SK-N-SH (cell line): ENCODE data around the gene ZBTB43. TPM values are rescaled to one million over a fixed set of nuclear protein-coding genes. Genes with fewer than 3 reads are reported as not detected.

Experiments used
- CTCF ChIA-PET: fragments of 300-600, 350-600 bp; formaldehyde crosslinking; extraction: SDS; loops from one replicate; lab custom pipeline; 2021; lab: Yijun Ruan, JAX
- POLR2A ChIA-PET: fragments of 350-600 bp; sonication (Branson Sonifier 250); formaldehyde crosslinking; extraction: SDS; loops from one replicate; lab custom pipeline; 2020; ENCODE audit warnings: antibody characterized with exemption, inconsistent platforms; lab: Yijun Ruan, JAX
- DNase-seq: peaks from one replicate; pipeline ENCODE4 v3.0.0; 2012
- H2AFZ ChIP-seq: fragments of 200-600 bp; sonication (generic); 2 replicates; pipeline ENCODE4 v1.8.1; 2016; ENCODE audit warnings: antibody characterized with exemption, mild to moderate bottlenecking, low read depth
- H3F3A ChIP-seq: fragments of 200-600 bp; sonication (generic); replicated peaks from 2 replicates; pipeline ENCODE3; 2016; ENCODE audit warnings: antibody characterized with exemption, mild to moderate bottlenecking; ENCODE audit not compliant: insufficient read depth
- H3K27ac ChIP-seq, 2 experiments: fragments of 200-500 bp in 1 of 2; fragments of 200-600 bp in 1 of 2; sonication (Bioruptor generic) in 1 of 2; sonication (generic), shearing (Covaris generic) in 1 of 2; 2 replicates each; pipeline versions ENCODE4 v1.5.1 to v1.6.1; 2014 to 2016; ENCODE audit warnings: low read depth in 2 of 2, inconsistent platforms in 1 of 2, low read length in 1 of 2, mild to moderate bottlenecking in 1 of 2, mixed read lengths in 1 of 2
- H3K27me3 ChIP-seq: fragments of 200-600 bp; sonication (generic), shearing (Covaris generic); 2 replicates; pipeline ENCODE4 v1.6.1; 2016; ENCODE audit warnings: mixed run types; ENCODE audit not compliant: insufficient read depth
- H3K36me3 ChIP-seq, 2 experiments: fragments of 200-500 bp in 1 of 2; fragments of 200-600 bp in 1 of 2; sonication (Bioruptor generic) in 1 of 2; sonication (generic) in 1 of 2; replicated peaks in 1 of 2; 2 replicates each; pipeline versions ENCODE3 to v1.5.1; 2014 to 2016; ENCODE audit warnings: low read length in 1 of 2, mild to moderate bottlenecking in 1 of 2; ENCODE audit not compliant: insufficient read depth in 2 of 2, control insufficient read depth in 1 of 2
- H3K4me1 ChIP-seq, 2 experiments: fragments of 200-500 bp in 1 of 2; fragments of 200-600 bp in 1 of 2; sonication (Bioruptor generic) in 1 of 2; sonication (generic), shearing (Covaris generic) in 1 of 2; 2 replicates each; pipeline versions ENCODE4 v1.5.1 to v1.6.1; 2014 to 2016; ENCODE audit warnings: low read depth in 1 of 2, low read length in 1 of 2, mixed run types in 1 of 2; ENCODE audit not compliant: insufficient read depth in 2 of 2, control insufficient read depth in 1 of 2
- H3K4me2 ChIP-seq: fragments of 200-600 bp; sonication (generic), shearing (Covaris generic); 2 replicates; pipeline ENCODE4 v1.6.1; 2017; ENCODE audit warnings: mixed run types
- H3K4me3 ChIP-seq, 2 experiments: fragments of 200-500 bp in 1 of 2; fragments of 200-600 bp in 1 of 2; sonication (Bioruptor generic) in 1 of 2; sonication (generic), shearing (Covaris generic) in 1 of 2; 2 replicates each; pipeline versions ENCODE4 v1.5.1 to v1.8.1; 2014 to 2016; ENCODE audit warnings: low read depth in 2 of 2, inconsistent platforms in 1 of 2, low read length in 1 of 2, mild to moderate bottlenecking in 1 of 2, mixed read lengths in 1 of 2, moderate library complexity in 1 of 2
- H3K79me2 ChIP-seq: fragments of 200-600 bp; sonication (generic); 2 replicates; pipeline ENCODE4 v1.8.1; 2017; ENCODE audit warnings: mild to moderate bottlenecking; ENCODE audit not compliant: insufficient read depth
- H3K9ac ChIP-seq: fragments of 200-600 bp; sonication (generic); 2 replicates; pipeline ENCODE4 v1.6.1; 2017; ENCODE audit warnings: mixed run types
- H3K9me2 ChIP-seq: fragments of 200-600 bp; sonication (generic); 2 replicates; pipeline ENCODE4 v1.6.1; 2017; ENCODE audit warnings: mixed run types
- H3K9me3 ChIP-seq: fragments of 200-600 bp; sonication (generic); 2 replicates; pipeline ENCODE4 v1.6.1; 2017; ENCODE audit warnings: mixed run types, mild to moderate bottlenecking, moderate library complexity
- H4K20me1 ChIP-seq: fragments of 200-600 bp; sonication (generic); 2 replicates; pipeline ENCODE4 v1.6.1; 2017; ENCODE audit warnings: mild to moderate bottlenecking, mixed run types; ENCODE audit not compliant: insufficient read depth
- EP300 ChIP-seq, 2 experiments: IDR thresholded peaks; 2 replicates each; pipeline versions ENCODE4 v1.4.0 to v1.6.1; 2012; ENCODE audit warnings: borderline replicate concordance in 1 of 2, low read depth in 1 of 2, low read length in 1 of 2
- EZH2phosphoT487 ChIP-seq: fragments of 200-600 bp; sonication (generic); IDR thresholded peaks from 2 replicates; pipeline ENCODE4 v1.6.1; 2017; ENCODE audit warnings: low read depth, mixed run types, mild to moderate bottlenecking, antibody characterized with exemption, moderate library complexity, borderline replicate concordance
- FOSL2 ChIP-seq: IDR thresholded peaks from 2 replicates; pipeline ENCODE4 v1.4.0; 2012; ENCODE audit warnings: low read depth, mild to moderate bottlenecking, moderate library complexity, borderline replicate concordance
- GABPA ChIP-seq: IDR thresholded peaks from 2 replicates; pipeline ENCODE4 v1.4.0; 2012; ENCODE audit warnings: low read depth, mild to moderate bottlenecking
- JUND ChIP-seq: IDR thresholded peaks from 2 replicates; pipeline ENCODE4 v1.4.0; 2012
- MEF2A ChIP-seq: IDR thresholded peaks from 2 replicates; pipeline ENCODE4 v1.4.0; 2012; ENCODE audit warnings: low read depth, borderline replicate concordance
- POLR2AphosphoS5 ChIP-seq: IDR thresholded peaks from 2 replicates; pipeline ENCODE4 v1.6.1; 2012; ENCODE audit warnings: low read depth, low read length
- RCOR1 ChIP-seq: fragments of 150-350 bp; IDR thresholded peaks from 2 replicates; pipeline ENCODE4 v1.6.1; 2017; ENCODE audit warnings: antibody characterized with exemption, low read length
- RFX5 ChIP-seq: IDR thresholded peaks from 2 replicates; pipeline ENCODE4 v1.6.1; 2012; ENCODE audit warnings: mild to moderate bottlenecking, improper control_type of control experiment, low read length
- RXRA ChIP-seq: IDR thresholded peaks from 2 replicates; pipeline ENCODE4 v1.4.0; 2012; ENCODE audit warnings: low read depth, mild to moderate bottlenecking, borderline replicate concordance
- SMC3 ChIP-seq: IDR thresholded peaks from 2 replicates; pipeline ENCODE4 v1.6.1; 2012; ENCODE audit warnings: low read depth, low read length, improper control_type of control experiment
- TEAD4 ChIP-seq: IDR thresholded peaks from 2 replicates; pipeline ENCODE4 v1.4.0; 2012; ENCODE audit warnings: mild to moderate bottlenecking, borderline replicate concordance; ENCODE audit not compliant: insufficient read depth
- USF1 ChIP-seq: IDR thresholded peaks from 2 replicates; pipeline ENCODE4 v1.4.0; 2012; ENCODE audit warnings: low read depth, borderline replicate concordance
- YY1 ChIP-seq: IDR thresholded peaks from 2 replicates; pipeline ENCODE4 v1.4.0; 2012; ENCODE audit warnings: low read depth, mild to moderate bottlenecking
- WGBS: methylation state at CpG from one replicate; pipeline ENCODE4 v1.1.6; 2017; ENCODE audit warnings: low lambda C conversion rate; 5-methylcytosine and 5-hydroxymethylcytosine counted together
- polyA plus RNA-seq, 3 experiments: library from polyadenylated mRNA; depleted of rRNA; stranded (reverse); fragments of >200 nt; gene quantifications; 2 replicates each; pipeline ENCODE4 v1.2.3, GENCODE V29; 2012

Gene ZBTB43
- polyA plus RNA-seq, 1 of the 3 experiments (the other 2 are of a cell fraction) = 3.5 TPM

- CTCF ChIA-PET = no interaction called here
- POLR2A ChIA-PET = no interaction called here
- WGBS = 96% methylated on average over 22 of the region's 23 CpGs
Observed at GRCh38 chr9:126886034-126886822, 81.4 kb downstream of the ZBTB43 start.

DNA sequence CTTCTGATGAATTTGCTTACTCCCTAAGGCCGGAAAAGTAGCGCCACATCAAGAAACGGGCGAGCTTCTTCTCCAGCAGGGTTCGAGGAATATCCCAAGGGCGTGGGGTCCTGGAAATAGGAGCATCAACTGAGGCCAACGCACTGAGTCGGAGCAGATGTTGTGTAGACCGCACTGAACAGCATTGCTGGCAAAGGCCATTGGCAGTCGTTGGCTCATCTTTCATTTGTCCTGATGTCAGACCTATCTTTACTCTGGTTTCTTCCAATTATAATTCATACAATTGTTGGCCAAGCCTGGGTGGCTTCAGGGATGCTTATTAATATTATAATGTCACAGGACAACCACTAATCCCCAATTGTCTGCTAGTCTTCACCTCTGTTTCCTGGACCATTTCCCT is 82.1 kb downstream of the ZBTB43 start:
- Histone ChIP-seq H3K79me2 (peaks cover 11% of the 10 kb centered on the region; the same call in 1 of the 2 replicates), H3K9ac (no peak overlapping the region), H3F3A (no peaks in the 10 kb centered on the region), H3K4me1 (no peaks in the 10 kb centered on the region; a peak in 1 of 4 replicates), H3K4me3 (no peak overlapping the region), H3K9me3 (no peaks in the 10 kb centered on the region), H3K36me3 (peaks cover 13 to 24% of the 10 kb centered on the region in 2 experiments), H2AFZ (no peak overlapping the region), H4K20me1 (peaks cover 24% of the 10 kb centered on the region), H3K4me2 (no peak overlapping the region), H3K9me2 (no peaks in the 10 kb centered on the region), H3K27ac (no peak overlapping the region), H3K27me3 (no peaks in the 10 kb centered on the region)
- WGBS = 93% methylated on average over 10 of the region's 10 CpGs
- ChIA-PET POLR2A (no interaction called here), CTCF (no interaction called here)
- DNase-seq = no peak
- TF ChIP-seq SMC3 = no peak
- TF ChIP-seq GABPA = no peak
- no peak for TF ChIP-seq TEAD4
- no peak for TF ChIP-seq RFX5
- TF ChIP-seq FOSL2 = no peak

More at GRCh38 chr9:126886034-126886822, 81.4 kb downstream of the ZBTB43 start:
- Histone ChIP-seq H3K9ac (no peak overlapping the region), H3K4me1 (no peaks in the 10 kb centered on the region; a peak in 1 of 4 replicates), H3K27ac (no peak overlapping the region), H3K9me2 (no peaks in the 10 kb centered on the region), H3K4me2 (no peak overlapping the region), H4K20me1 (peaks cover 29% of the 10 kb centered on the region), H3K9me3 (no peaks in the 10 kb centered on the region), H3K36me3 (peaks cover 18 to 30% of the 10 kb centered on the region in 2 experiments), H2AFZ (no peak overlapping the region), H3F3A (no peaks in the 10 kb centered on the region), H3K4me3 (no peak overlapping the region), H3K79me2 (peaks cover 16% of the 10 kb centered on the region; the same call in 1 of the 2 replicates), H3K27me3 (no peaks in the 10 kb centered on the region)
- no peak for DNase-seq
- TF ChIP-seq RXRA (no peak), POLR2AphosphoS5 (no peak), JUND (no peak), USF1 (no peak), YY1 (no peak), GABPA (no peak), MEF2A (no peak), RCOR1 (no peak), EP300 (IDR thresholded peaks at IDR 0.05; ENCODE audit: borderline replicate concordance in 1 of 2, low read depth in 1 of 2, low read length in 1 of 2) (no peak), EZH2phosphoT487 (no peak)

Other genes starting within 250 kb of the ZBTB43 start
- gene LMX1B, start 191.1 kb upstream of the ZBTB43 start, polyA plus RNA-seq (2012; rRNA removed) = not detected in 2 replicates
- 2.9 and 4.1 TPM in 2 replicates for gene ZBTB34, start 55.6 kb downstream of the ZBTB43 start, polyA plus RNA-seq (2012; rRNA removed)
- 3.9 and 4.1 TPM in 2 replicates for gene RALGPS1, start 109.7 kb downstream of the ZBTB43 start, polyA plus RNA-seq (2012; rRNA removed)